Hepatic stellate cell (primary cell): ENCODE data around the gene TOX2.
"Not testable (repeated sequence)": the region's sequence is repeated elsewhere in the genome, so short reads cannot be mapped to it uniquely, and the experiment has no call there.

Source experiments
- DNase-seq: peaks from one replicate; pipeline ENCODE4 v3.0.0; 2011; ENCODE audit warnings: low spot score

TOX2 gene

DNA sequence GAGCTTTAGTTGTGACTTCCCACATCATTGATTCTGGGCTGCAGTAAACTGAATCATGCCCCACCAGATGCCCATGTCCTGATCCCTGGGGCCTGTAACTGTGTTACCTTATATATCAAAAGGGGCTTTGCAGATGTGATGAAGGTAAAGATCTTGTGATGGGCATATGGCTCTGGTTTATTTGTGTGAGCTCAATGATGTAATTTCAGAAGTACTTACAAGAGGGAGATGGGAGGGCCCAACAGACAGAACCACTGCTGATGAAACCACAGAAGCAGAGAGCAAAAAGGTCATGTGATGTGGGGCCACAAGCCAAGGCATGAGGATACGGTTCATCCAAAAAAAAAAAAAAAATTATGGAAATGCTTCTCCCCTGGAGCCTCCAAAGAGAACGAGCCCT, 118.7 kb downstream of the TOX2 start:
- no peak for DNase-seq

DNA sequence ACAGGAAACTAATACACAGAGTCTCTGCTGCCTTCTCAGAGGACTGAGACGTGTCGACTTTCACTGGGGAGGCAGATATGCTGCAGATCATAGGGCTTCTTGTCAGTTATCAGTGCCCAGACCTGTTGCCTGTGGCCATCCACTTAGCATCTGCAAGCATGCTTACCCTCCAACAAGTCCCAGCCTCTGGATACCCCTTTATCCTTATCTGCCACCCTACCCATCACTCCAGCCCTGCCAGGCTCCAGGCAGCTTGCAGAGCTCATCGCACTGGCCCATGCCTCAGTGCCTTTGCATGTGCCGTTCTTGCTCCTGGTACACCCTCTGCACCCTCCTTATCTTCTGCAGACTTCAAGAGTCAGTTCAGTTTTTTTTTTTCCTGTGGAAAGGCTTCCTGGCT, 119.2 kb downstream of the TOX2 start:
- no peak for DNase-seq

DNA sequence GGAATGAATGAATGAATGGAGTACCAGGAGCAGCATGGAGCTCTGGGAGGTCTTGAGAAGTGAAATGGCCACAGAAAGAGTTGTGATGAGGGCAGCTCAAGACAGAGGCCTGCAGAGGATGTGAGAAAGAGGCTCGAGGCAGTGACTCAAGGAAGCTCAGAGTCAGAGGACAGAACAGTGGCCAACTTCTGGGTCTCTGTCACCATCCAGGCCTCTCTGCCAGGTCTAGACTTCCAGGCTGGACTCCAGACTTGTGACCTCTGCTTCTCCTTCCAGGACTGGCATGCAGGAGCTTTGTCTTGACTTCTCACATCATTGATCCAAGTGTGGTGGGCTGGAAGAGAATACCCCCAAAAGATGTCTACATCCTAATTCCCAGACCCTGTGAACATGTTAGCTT, 119.8 kb downstream of the TOX2 start:
- no peak for DNase-seq

DNA sequence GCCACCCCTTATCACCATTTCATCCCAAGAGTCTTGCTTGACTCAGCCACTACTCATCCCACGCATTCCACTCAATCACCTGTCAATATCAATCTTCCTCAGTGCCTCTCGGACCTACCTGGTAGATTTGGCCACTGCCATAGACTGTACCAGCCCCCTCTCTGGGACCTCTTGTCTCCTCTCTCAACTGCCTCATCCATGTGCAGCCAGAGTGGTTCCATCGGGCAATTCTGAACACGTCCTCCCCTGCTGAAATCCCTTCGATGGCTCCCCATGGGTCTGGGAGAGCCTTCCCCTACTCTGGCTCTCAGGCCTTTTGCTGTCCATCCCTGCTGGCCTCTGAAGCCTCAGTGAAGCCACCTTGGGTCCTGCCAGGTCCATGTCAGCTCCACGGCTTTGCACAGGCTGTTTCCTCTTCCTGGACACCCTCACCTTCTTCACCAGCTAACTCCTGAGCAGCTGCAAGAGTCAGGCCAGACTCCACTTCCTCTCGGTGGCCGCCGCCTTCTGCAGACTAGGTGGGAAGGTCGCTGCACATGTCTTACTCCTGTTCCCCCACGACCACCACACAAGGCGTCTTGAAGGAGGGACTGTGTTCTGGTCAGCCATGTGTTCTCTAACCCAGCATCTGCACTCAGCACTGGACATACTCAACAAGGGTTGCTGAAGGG, 120.4 kb downstream of the TOX2 start:
- no peak for DNase-seq

DNA sequence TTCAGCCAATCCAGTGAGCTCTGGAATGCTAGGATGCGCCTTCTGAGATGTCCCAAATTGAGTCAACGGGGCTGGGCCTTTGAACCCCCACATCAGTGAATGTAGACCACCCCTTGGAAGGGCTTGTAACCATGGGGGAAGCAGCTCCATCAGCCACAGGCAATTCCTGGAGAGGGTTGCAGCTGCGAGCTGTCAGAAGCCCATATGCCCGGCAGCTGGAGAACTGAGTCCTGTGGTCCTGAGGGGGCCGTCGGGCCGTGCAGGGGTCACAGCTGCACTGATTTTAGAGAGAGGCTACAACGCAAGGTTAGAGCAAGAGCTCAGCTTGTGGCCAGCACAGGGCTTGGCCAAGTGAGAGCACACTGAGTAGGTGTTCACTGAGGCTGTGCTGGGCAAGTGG, 121.3 kb downstream of the TOX2 start:
- DNase-seq, result no peak

DNA sequence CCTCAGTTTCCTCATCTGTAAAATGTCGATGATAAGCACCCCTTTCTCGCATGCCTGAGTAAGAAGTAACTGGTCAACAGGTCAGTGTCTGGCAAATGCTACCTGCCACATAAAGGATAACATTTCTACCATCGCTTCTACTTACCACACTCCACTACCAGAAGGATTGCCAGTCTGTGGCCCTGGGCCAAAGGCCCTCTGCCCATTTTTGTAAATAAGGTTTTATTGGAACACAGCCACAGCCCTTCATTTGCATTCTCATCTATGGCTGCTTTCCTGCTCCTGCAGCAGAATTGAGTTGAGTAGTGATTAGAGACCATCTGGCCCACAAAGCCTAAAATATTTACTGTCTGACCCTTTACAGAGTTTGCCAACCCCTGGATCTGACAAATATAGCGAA, 121.8 kb downstream of the TOX2 start:
- no peak for DNase-seq

DNA sequence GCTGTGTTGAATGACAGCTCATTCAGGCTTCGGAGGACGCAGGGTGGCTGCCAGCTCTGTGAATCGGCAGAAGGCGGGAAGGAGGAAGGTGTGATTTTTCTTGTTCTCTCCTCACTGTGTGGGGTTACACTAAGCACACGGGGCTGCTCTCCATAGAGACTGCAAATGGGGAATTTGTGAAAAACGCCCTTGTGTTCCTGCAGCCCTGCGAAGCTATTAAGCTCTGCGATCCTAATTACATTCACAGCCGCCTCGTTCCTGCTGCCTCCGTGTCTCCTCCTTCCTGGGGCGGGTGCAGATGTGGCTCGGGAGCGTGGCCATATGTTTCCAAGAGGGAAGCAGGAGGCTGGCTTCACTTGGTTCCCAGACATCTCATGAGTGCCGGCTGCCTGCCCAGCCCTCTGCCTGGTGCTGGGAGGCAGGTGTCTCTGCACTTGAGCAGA, 124.0 kb downstream of the TOX2 start:
- DNase-seq, result no peak

DNA sequence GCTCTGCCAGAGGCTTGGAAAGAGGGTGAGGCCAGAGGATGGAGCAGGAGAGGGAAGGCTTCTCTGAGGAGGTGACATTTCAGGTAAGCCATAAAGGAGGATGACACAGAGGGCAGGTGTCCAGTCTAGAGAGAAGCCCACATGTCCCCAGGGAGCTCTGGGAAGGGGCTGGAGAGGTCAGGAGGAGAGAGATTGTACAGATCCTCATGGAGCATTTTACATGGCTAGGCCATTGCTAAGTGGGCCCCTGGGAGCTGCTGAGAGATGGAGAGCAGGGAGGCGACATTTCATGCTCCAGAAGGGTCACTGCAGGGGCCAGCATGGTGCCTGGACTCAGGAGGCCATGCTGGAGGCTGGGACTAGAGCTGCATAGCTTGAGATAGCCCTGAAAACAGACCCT, 124.5 kb downstream of the TOX2 start:
- no peak for DNase-seq

DNA sequence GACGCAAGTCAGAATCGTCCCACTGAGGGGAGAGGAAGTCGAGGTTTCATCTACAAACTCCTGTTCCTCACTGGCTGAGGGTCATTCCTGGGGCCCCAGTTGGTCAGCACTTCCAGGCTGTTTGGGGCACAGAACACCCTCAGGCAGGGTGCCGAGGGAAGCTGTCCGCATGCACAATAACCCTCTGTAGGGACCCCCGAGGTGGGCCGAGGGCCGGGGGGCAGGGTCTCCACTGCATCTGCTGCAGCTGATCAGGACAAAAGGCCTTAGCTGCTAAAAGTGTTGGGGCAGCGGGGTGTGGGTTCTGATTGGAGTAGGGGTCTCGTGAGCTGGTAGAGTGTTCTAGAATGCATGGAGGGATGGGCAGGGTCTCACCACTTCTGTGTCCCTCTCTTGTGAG, 125.1 kb downstream of the TOX2 start:
- DNase-seq, result no peak

DNA sequence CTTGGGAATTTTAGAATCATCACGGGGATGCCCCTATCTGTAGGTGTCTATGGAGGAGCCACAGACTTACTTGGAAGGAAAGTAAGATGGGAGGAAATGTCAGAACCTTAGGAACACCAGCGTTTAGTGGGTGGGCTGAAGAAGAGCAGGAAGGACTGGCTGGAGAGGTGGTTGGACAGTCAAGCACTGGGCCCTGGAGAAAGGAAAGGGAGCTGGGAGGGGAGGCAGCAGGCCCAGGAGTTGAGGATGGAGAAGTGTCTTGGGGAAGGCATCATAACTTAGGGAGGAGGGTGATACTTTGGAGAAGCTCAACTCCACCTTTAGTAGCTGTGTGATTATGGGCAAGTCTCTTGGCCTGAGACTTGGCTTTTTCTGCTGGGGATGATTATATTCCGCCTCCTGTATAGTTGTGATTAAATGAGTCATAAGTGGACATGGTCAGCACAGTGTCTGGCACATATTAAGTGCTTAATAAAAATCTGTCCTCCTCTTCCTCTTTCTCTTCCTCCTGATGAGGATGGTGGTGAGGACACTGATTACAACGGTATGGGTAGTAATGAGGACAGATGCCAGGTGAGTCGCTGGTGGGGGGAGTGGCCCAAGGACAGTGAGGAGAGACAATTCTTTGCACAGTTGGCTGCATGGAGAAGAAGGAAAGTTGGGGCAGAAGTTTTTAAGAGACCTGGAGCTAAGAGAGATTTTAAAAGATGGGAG, 125.7 kb downstream of the TOX2 start:
- no peak for DNase-seq

DNA sequence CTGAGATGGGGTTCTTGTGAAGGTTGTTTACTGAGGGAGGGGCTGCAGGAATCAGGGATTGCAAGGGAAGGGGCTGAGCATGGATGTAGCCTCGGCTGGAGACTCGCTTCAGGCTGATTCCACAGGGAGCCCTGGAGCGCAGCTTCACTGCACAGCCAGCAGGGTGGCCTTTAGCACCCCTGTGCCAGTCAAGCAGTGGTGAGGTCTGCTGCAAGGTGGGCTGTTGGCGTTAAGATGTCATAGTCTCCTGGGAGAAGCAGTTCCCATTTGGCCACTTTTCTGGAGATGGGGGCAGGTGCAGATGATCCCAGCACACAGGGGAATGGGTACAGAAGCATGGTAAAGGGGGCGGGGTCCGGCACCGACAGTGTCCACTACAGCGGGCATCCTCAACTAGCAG, 126.3 kb downstream of the TOX2 start:
- DNase-seq, result no peak

DNA sequence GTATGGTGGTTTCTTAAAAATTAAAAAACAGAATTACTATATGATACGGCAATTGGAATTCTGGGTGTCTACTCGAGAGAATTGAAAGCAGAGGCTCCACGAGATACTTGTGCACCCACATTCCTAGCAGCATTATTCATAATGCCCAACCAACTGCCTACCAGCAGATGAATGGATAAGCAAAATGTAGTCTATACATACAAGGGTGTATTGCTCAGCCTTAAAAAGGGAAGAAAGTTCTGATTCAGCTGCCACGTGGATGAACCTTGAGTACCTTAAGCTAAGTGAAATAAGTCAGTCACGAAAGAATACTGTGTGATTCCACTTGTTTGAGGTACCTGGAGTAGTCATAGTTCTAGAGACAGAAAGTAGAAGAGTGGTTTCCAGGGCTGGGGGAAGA, 130.1 kb downstream of the TOX2 start:
- DNase-seq, result not testable (repeated sequence)

DNA sequence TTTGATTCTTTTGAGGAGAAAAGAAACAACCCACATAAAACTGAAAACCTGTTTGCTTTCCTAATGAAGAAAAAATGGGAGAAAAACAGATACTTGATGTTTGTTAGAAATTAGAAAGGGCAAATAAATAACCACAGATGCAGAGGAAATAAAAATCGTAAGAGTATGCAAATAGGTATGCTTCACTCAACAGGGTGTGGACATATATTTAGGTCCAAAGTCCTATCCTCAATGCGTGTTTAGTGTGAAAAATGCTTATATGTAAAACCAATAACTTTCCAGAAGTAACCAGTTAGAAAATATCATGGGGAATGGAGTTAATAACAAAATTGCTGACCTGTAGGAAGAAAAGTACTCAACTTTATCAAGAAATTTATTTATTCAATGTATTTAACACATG, 135.7 kb downstream of the TOX2 start:
- DNase-seq, result no peak

DNA sequence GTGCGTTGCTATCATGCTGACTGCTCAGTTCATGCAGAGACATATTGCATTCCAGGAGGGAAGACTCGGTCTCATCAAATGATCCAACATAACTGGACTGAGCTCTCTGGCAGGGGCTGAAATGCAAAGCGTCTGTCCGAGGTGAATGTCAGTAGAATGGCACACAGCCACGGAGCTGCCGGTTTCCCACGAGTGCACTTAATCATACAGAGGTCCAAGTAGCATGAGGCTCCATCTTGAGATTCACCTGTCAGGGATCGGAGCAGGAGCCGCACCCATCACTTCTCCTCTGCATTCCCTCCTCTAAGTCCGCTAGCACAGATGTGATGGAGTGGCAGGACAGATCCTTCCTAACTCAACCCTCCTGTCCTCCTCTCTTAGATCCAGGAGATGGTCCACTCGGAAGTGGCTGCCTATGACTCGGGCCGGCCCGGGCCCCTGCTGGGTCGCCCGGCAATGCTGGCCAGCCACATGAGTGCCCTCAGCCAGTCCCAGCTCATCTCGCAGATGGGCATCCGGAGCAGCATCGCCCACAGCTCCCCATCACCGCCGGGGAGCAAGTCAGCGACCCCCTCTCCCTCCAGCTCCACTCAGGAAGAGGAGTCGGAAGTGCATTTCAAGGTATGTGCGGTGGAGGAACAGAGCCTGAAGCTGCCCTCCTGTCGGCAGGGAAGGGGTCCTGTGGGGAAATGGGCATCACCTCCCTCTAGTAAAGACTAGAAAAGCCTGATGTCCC, 136.4 kb downstream of the TOX2 start:
- no peak for DNase-seq

DNA sequence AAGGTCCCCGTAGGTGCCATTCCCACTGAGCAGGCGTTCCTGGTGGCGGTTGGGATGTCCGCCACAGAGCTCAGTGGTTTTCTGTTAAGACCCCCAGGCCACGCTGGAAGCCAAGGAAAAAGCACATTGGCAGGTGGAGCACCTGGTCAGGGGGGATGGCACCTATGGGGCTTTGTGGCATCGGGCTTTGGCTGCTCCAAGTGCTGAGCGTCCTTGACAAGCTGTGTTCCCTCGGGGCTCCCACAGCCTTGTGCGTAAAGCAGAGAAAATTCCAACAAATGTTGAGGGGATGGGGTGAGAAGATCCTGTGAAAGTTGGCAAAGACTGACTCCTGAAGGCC, 137.0 kb downstream of the TOX2 start:
- DNase-seq, result no peak

DNA sequence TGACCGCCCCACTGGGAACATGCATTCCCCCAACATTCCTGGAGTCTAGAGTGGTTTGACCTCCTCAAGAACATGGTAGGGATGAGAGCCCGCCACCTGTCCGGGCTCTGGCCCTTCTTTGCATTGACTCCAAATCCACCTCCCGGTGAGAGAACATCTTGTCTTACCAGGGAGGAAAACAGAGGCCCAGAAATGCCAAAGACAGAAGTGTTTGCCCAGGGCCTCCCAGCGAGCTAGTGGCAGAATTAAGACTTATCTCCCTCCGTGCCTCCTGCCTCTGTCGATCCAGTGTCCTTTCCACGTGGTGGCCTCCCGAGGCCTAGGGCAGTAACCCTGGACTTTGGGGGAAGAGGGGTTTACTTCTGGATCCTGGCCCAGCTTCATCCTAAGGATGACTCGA, 137.5 kb downstream of the TOX2 start:
- DNase-seq, result no peak

DNA sequence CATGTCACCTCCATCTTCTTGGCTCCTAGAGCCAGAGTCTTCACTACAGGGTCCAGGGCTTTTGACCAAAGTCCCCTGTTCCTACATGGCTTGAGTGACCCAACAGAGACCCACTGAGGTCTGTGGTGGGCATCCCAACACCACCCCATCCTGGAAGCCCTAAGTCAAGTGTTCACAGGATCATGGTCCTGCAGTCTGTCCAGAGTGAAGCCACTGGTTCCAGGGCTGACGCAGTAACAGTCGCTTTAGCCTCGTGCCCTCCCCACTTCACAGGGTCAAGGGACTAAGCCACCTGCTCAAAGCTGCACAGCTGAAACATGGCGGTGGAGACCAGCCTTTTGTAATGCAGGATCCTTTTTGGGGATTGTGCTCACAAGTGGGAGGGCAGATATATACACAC, 138.4 kb downstream of the TOX2 start:
- no peak for DNase-seq

DNA sequence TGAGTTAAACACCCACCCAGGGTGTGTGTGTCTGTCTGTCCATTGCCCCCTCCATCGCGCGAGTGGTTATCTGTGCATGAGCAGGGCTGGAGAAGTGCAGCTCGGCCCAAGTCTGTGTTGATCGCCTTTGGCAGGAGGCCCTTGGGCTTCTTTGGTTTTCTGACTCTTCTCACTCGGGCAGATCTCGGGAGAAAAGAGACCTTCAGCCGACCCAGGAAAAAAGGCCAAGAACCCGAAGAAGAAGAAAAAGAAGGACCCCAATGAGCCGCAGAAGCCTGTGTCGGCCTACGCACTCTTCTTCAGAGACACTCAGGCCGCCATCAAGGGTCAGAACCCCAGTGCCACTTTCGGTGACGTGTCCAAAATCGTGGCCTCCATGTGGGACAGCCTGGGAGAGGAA, 139.5 kb downstream of the TOX2 start:
- DNase-seq, result no peak

DNA sequence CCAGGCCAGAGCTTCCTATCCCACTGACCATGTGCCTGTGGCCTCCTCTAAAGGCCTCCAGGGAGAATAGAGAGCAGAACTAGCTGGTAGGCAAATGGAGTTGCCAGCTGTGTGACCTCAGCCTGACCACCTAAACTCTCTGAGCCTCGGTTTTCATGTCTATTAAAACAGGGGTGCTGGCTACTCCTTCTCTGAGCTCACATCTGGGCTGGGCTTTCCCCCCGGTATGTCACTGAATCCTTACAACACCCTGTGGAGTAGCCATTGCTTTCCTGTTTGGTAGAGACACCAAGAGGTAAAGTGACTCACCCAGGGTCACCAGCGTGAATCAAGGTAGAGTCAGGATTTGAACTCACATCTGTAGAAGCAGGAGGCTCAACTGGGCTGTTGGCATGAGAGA, 140.2 kb downstream of the TOX2 start:
- no peak for DNase-seq

DNA sequence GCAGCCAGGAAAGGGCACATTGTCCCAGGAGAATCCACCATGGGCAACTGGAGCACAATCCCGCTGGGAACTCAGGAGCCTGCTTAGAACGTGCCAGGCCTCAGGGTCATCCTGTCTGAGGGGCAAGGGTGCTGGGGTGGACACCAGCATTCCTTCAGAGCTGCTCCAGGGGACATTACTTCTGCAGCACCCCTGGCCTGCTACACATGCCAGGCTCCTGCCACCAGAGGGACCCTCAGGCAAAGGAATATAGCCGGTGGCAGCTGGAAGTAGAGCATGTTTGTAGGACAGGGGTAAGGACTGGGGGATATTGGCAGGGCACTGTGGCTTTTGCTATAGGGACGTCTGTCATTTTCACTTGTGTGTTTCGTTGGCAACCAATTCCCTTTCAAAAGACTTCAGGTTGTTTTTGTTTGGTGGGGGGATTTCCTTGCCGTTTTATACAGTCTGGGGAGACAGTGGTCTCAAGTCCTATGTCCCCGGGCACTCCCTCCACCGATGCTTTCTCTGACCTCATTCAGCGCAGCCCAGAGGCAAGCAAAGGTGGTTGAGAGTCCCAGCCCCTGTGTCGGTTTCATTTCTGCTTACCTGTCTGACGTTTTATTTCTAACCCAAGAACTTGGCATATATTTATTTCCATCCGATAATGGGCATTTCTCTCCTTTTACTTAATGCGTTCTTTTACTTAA, 141.5 kb downstream of the TOX2 start:
- peak; percentile 60 for DNase-seq

DNA sequence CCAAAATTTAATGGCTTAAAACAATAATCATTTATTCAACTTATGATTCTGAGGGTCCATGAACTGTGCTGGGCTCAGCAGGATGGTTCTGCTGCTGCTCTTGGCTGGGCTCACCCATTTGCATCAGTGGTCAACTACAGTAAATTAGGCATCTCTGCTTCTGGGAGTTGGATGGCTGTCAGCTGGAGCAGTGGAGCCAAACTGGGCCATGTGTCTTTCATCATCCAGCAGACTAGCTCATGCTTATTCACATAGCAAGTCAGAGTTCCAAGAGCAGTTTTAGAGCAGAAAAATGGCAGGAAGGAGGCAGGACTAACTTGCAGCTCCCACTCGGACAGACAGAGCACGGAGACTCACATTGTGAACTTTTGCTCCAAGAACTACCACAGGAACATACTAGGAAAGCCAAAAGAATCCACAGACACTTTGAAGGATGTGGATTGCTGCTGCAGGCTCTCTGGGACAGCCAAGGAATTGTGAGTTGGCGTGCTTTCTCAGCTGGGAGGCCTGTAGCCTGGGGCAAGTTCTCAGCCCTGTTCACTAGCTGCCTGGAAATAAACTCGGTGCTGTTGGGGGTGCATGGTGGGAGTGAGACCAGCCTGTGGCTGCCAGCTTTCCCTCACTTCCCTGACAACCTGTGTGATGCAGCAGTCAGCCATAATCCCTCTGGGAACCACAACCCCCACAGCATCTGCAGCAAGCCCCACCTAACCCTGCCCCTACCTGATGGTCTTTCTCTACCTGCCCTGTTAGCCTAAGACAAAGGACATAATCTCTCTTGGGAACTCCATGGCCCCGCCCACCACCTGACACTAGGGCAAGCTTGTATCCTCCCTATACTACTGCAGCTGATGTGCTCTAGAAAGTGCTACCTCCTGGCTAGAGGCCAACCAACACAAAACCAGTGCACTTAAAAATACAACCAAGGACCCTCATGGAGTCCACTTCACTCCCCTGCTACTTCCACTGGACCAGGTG, 143.3 kb downstream of the TOX2 start:
- DNase-seq, result no peak
